ENCODE measurements around the gene ADGRL1.

DNA sequence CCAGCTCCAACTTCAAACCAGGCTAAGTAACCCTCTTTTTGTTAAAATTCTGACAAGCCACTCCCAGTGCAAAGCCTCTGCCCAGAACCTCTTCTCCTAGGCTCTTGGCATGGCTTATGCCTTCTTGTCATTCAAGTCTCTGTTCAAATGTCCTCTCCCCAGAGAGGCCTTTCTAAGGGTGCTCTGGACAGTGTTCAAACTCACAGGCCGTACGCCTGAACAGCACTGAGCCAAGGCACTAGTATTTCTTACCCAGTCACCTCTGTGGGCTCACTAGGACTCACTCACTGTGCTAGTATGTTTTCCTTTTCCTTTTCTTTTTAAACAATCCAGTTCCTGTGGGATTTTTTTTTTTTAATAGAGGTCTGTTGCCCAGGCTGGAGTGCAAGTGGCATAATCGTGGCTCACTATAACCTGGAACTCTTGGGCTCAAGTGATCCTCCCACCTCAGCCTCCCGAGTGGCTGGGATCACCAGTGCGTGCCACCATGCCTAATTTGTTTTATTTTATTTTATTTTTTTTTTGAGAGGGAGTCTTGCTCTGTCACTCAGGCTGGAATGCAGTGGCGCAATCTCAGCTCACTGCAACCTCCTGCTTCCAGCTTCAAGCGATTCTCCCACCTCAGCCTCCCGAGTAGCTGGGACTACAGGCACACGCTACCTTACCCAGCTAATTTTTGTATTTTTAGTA lies 67.2 kb downstream of the ADGRL1 start:
- TF ChIP-seq CTCF (IDR thresholded peaks at IDR 0.05; ENCODE audit: insufficient read depth, low read length, poor library complexity, severe bottlenecking) (no peak), EZH2phosphoT487 (conservative IDR thresholded peaks at IDR 0.05; ENCODE audit: low read length) (no peak)
